HepG2 (cell line): ENCODE data around the gene DUSP7. TPM values are rescaled to one million over a fixed set of nuclear protein-coding genes. Genes with fewer than 3 reads are reported as not detected.
A peak's percentile ranks its signal among the peaks of the same experiment; 100 is the strongest.

Experiments
- ATAC-seq: fragments of 200-7000 bp; cut with Tn5 transposase; 3 replicates; pipeline ENCODE4 v1.9.1; 2020; ENCODE audit warnings: mild to moderate bottlenecking, moderate library complexity
- BruUV-seq: library from RNA; stranded (reverse); fragments of 400-500 nt; replicated peaks from 2 replicates; lab custom pipeline; 2021; lab: Mats Ljungman, UMichigan
- CTCF ChIA-PET: fragments of 300-600 bp; formaldehyde crosslinking; extraction: SDS; loops from one replicate; lab custom pipeline; 2021; ENCODE audit warnings: low total read pairs, inconsistent platforms, low intra/inter-chr PET ratio; lab: Yijun Ruan, JAX
- POLR2A ChIA-PET: fragments of 350-600 bp; sonication (Branson Sonifier 250); formaldehyde crosslinking; loops from one replicate; lab custom pipeline; 2020; ENCODE audit warnings: antibody characterized with exemption, inconsistent platforms; lab: Yijun Ruan, JAX
- DNase-seq: peaks from one replicate; pipeline ENCODE4 v3.0.0-alpha.2; 2015; ENCODE audit warnings: low spot score
- FAIRE-seq: peaks from 3 replicates; lab custom pipeline; 2011; peaks lifted over from hg19 to GRCh38; lab: Jason Lieb, UNC
- H2AFZ ChIP-seq: one replicate; pipeline ENCODE4 v1.6.1; 2011; ENCODE audit warnings: low read length, inconsistent platforms
- H3K27ac ChIP-seq: fragments of 300-600 bp; 3 replicates; pipeline ENCODE4 v1.8.0; 2011; ENCODE audit warnings: mixed run types, mild to moderate bottlenecking, mixed read lengths, low read length, inconsistent platforms; ENCODE audit not compliant: insufficient read depth; ENCODE audit errors: extremely low read length
- H3K27me3 ChIP-seq, 2 experiments: fragments of 200-600 bp in 1 of 2; 2 replicates in 1 of 2; 3 replicates in 1 of 2; pipeline versions ENCODE4 v1.6.0 to v1.8.0; 2011; ENCODE audit warnings: low read length in 2 of 2, mild to moderate bottlenecking in 2 of 2, moderate library complexity in 2 of 2, inconsistent platforms in 1 of 2; ENCODE audit not compliant: insufficient read depth in 2 of 2, control insufficient read depth in 1 of 2
- H3K36me3 ChIP-seq, 2 experiments: fragments of 200-600 bp in 1 of 2; replicated peaks in 1 of 2; 2 replicates in 1 of 2; 3 replicates in 1 of 2; pipeline versions ENCODE4 v1.5.1 to v1.8.0; 2011; ENCODE audit warnings: low read length in 2 of 2, inconsistent platforms in 1 of 2; ENCODE audit not compliant: insufficient read depth in 2 of 2, control insufficient read depth in 1 of 2
- H3K4me1 ChIP-seq: 2 replicates; pipeline ENCODE4 v1.5.1; 2012; ENCODE audit warnings: low read length, inconsistent platforms; ENCODE audit not compliant: insufficient read depth
- H3K4me2 ChIP-seq: 2 replicates; pipeline ENCODE4 v1.6.0; 2011; ENCODE audit warnings: low read depth, low read length, inconsistent platforms
- H3K4me3 ChIP-seq, 3 experiments: fragments of 200-600 bp in 1 of 3; sonication (generic), shearing (Covaris generic) in 1 of 3; replicated peaks in 1 of 3; 2 replicates each; pipeline ENCODE4 v1.5.1; 2011 to 2016; ENCODE audit warnings: low read length in 3 of 3, inconsistent platforms in 2 of 3, low read depth in 2 of 3, mild to moderate bottlenecking in 2 of 3, control low read depth in 1 of 3, mixed read lengths in 1 of 3; ENCODE audit not compliant: insufficient read depth in 1 of 3
- H3K79me2 ChIP-seq: one replicate; pipeline ENCODE4 v1.6.1; 2011; ENCODE audit warnings: low read length, inconsistent platforms; ENCODE audit not compliant: insufficient read depth
- H3K9ac ChIP-seq: 2 replicates; pipeline ENCODE4 v1.6.0; 2011; ENCODE audit warnings: mild to moderate bottlenecking, low read depth, low read length, inconsistent platforms; ENCODE audit not compliant: insufficient read depth
- H3K9me3 ChIP-seq: 2 replicates; pipeline ENCODE4 v1.5.1; 2012; ENCODE audit warnings: mild to moderate bottlenecking, low read length
- H4K20me1 ChIP-seq: 2 replicates; pipeline ENCODE4 v1.6.0; 2011; ENCODE audit warnings: inconsistent platforms, mild to moderate bottlenecking, low read length, moderate library complexity; ENCODE audit not compliant: insufficient read depth
- CCAR2 ChIP-seq: fragments of 200-400 bp; formaldehyde crosslinking; optimal IDR thresholded peaks from 2 replicates; pipeline ENCODE3; 2018; ENCODE audit warnings: low read depth, mild to moderate bottlenecking, low read length, moderate library complexity
- ELF1 ChIP-seq: sonication (generic); formaldehyde crosslinking; IDR thresholded peaks from 2 replicates; pipeline ENCODE4 v1.4.0; 2020; ENCODE audit warnings: missing genetic modification reagents
- KDM5B ChIP-seq: sonication (generic); formaldehyde crosslinking; IDR thresholded peaks from 2 replicates; pipeline ENCODE4 v1.4.0; 2020; ENCODE audit warnings: missing genetic modification reagents, mild to moderate bottlenecking, borderline replicate concordance
- SMAD1 ChIP-seq: sonication (generic); formaldehyde crosslinking; IDR thresholded peaks from 2 replicates; pipeline ENCODE4 v1.4.0; 2020; ENCODE audit warnings: missing genetic modification reagents, low read depth, mild to moderate bottlenecking, borderline replicate concordance
- SMAD3 ChIP-seq: sonication (generic); formaldehyde crosslinking; IDR thresholded peaks from 2 replicates; pipeline ENCODE4 v1.4.0; 2020; ENCODE audit warnings: missing genetic modification reagents
- ZNF30 ChIP-seq: sonication (generic); formaldehyde crosslinking; IDR thresholded peaks from 2 replicates; pipeline ENCODE4 v1.5.0; 2020; ENCODE audit warnings: mild to moderate bottlenecking, missing genetic modification reagents
- ZNF546 ChIP-seq: sonication (generic); formaldehyde crosslinking; conservative IDR thresholded peaks from 2 replicates; pipeline ENCODE4 v1.8.1; 2023; ENCODE audit warnings: mild to moderate bottlenecking, missing genetic modification reagents
- ZNF788 ChIP-seq: sonication (generic); formaldehyde crosslinking; IDR thresholded peaks from 2 replicates; pipeline ENCODE4 v1.5.0; 2020; ENCODE audit warnings: mild to moderate bottlenecking, missing genetic modification reagents, borderline replicate concordance
- WGBS: methylation state at CpG from one replicate; pipeline ENCODE4 v1.1.6; 2017; ENCODE audit warnings: low lambda C conversion rate; 5-methylcytosine and 5-hydroxymethylcytosine counted together
- in situ Hi-C: cut with HindIII; loops from 2 replicates; pipeline ENCODE4 v1.10.0; 2017; ENCODE audit warnings: low pct_unique_long_range_greater_than_20kb; ENCODE audit not compliant: extremely low pct_ligation_motif_present
- intact Hi-C: fragments of 100-400 bp; cut with micrococcal nuclease; formaldehyde crosslinking; loops from one replicate; pipeline ENCODE4 v1.10.0; 2022; ENCODE audit not compliant: unreplicated experiment
- polyA plus RNA-seq, 8 experiments: library from polyadenylated mRNA; depleted of rRNA in 3 of 8; stranded (reverse) in 7 of 8; unstranded in 1 of 8; fragments of >200 nt; fragmentation: Illumina TruSeq in 4 of 8; extraction: Trizol in 4 of 8; gene quantifications; 2 replicates each; pipeline versions ENCODE4 v1.2.1 to v1.2.3, GENCODE V29; 2011 to 2016; ENCODE audit warnings: low read depth in 4 of 8, missing spikeins in 1 of 8, mixed read lengths in 1 of 8; ENCODE audit not compliant: insufficient read depth in 1 of 8
- total RNA-seq, 5 experiments: library from RNA; depleted of rRNA; stranded (reverse); fragments of >200 nt; fragmentation: Illumina TruSeq; extraction: Trizol; gene quantifications; 2 replicates each; pipeline ENCODE4 v1.2.3, GENCODE V29; 2016; ENCODE audit warnings: low read depth in 1 of 5
- TF ChIP-seq, protein P1 (sequence below): sonication (generic); formaldehyde crosslinking; IDR thresholded peaks from 2 replicates; pipeline ENCODE4 v1.8.0; 2022; ENCODE audit warnings: missing genetic modification reagents, mild to moderate bottlenecking, borderline replicate concordance
- TF ChIP-seq, protein P2 (sequence below): sonication (generic); formaldehyde crosslinking; conservative IDR thresholded peaks from 2 replicates; pipeline ENCODE4 v1.8.1; 2023; ENCODE audit warnings: missing genetic modification reagents
- TF ChIP-seq, protein P3 (sequence below): sonication (generic); formaldehyde crosslinking; IDR thresholded peaks from 2 replicates; pipeline ENCODE4 v1.4.0; 2020; ENCODE audit warnings: missing genetic modification reagents
- TF ChIP-seq, protein P4 (sequence below): sonication (generic); formaldehyde crosslinking; IDR thresholded peaks from 2 replicates; pipeline ENCODE4 v1.8.0; 2022; ENCODE audit warnings: missing genetic modification reagents, low read depth, mild to moderate bottlenecking, borderline replicate concordance

DUSP7 gene
- total and polyA plus RNA-seq, 2 of the 13 experiments (the other 11 are each of a cell fraction or from before 2014, with no cell fraction given) = 6.6 to 8.8 TPM

DNA sequence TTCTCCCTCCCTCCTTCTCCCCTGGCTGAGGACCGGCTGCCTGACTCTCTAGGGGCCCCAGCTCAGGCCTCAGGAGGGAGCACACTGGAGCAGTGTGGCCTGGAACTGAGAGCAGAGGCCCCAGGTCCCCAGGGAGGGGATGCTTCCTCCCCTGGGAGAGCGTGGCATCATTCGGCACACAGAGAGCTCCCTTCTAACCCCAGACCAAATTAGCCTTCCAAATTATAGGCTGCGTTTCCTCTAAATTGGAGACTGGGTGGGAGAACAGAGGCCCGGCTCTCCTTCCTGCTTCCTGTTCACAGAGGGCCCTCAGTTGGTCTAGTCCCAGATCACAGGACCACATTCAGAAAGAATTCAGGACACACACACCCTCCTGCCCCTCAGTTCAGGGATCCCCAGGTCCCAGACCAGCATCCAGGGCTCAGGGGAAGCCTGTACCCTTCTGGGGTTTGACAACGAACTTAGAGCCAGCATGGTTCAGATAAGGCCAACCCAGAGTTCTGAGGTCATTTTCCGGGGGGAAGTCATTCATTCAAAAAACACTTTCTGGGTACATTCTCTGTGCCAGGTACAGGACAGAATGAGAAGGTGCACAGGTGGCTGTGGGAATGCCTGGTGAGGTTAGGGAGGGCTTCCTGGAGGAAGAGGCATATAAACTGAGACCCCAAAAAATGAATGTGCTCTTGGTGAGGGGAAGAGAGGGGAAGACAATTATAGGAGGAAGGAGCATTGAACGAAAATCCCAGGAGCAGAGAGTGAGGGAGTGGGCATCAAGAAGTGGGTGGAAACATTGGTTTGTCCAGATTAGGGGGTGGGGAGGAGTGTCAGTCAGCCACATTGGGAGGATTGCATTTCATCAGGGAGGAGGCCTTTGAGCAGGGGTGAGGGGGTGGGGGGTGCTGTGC is 32.3 kb downstream of the DUSP7 start:
- BruUV-seq = no TSS peak
- CTCF ChIA-PET = no interaction called here
- FAIRE-seq = no peak

More for the DNA sequence above, 32.3 kb downstream of the DUSP7 start:
- Histone ChIP-seq H3K4me1 (peaks cover 52% of the 10 kb centered on the region), H3K79me2 (no peaks in the 10 kb centered on the region), H2AFZ (no peak overlapping the region), H4K20me1 (no peaks in the 10 kb centered on the region), H3K36me3 (no peaks in the 10 kb centered on the region)
- intact Hi-C loops = no loop called here
- peak; percentile 16; the same call in 1 of the 3 replicates for ATAC-seq
- TF ChIP-seq KDM5B (CRISPR knock-in tag) = no peak
- TF ChIP-seq CCAR2 = no peak
- TF ChIP-seq, protein P1, sequence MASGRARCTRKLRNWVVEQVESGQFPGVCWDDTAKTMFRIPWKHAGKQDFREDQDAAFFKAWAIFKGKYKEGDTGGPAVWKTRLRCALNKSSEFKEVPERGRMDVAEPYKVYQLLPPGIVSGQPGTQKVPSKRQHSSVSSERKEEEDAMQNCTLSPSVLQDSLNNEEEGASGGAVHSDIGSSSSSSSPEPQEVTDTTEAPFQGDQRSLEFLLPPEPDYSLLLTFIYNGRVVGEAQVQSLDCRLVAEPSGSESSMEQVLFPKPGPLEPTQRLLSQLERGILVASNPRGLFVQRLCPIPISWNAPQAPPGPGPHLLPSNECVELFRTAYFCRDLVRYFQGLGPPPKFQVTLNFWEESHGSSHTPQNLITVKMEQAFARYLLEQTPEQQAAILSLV = no peak
- TF ChIP-seq, protein P2, sequence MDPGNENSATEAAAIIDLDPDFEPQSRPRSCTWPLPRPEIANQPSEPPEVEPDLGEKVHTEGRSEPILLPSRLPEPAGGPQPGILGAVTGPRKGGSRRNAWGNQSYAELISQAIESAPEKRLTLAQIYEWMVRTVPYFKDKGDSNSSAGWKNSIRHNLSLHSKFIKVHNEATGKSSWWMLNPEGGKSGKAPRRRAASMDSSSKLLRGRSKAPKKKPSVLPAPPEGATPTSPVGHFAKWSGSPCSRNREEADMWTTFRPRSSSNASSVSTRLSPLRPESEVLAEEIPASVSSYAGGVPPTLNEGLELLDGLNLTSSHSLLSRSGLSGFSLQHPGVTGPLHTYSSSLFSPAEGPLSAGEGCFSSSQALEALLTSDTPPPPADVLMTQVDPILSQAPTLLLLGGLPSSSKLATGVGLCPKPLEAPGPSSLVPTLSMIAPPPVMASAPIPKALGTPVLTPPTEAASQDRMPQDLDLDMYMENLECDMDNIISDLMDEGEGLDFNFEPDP (CRISPR knock-in tag) = no peak
- no peak for TF ChIP-seq SMAD1 (CRISPR knock-in tag)
- TF ChIP-seq, protein P3, sequence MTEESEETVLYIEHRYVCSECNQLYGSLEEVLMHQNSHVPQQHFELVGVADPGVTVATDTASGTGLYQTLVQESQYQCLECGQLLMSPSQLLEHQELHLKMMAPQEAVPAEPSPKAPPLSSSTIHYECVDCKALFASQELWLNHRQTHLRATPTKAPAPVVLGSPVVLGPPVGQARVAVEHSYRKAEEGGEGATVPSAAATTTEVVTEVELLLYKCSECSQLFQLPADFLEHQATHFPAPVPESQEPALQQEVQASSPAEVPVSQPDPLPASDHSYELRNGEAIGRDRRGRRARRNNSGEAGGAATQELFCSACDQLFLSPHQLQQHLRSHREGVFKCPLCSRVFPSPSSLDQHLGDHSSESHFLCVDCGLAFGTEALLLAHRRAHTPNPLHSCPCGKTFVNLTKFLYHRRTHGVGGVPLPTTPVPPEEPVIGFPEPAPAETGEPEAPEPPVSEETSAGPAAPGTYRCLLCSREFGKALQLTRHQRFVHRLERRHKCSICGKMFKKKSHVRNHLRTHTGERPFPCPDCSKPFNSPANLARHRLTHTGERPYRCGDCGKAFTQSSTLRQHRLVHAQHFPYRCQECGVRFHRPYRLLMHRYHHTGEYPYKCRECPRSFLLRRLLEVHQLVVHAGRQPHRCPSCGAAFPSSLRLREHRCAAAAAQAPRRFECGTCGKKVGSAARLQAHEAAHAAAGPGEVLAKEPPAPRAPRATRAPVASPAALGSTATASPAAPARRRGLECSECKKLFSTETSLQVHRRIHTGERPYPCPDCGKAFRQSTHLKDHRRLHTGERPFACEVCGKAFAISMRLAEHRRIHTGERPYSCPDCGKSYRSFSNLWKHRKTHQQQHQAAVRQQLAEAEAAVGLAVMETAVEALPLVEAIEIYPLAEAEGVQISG (CRISPR knock-in tag) = no peak
- no peak for TF ChIP-seq ZNF546
- TF ChIP-seq ELF1 = no peak
- TF ChIP-seq, protein P4, sequence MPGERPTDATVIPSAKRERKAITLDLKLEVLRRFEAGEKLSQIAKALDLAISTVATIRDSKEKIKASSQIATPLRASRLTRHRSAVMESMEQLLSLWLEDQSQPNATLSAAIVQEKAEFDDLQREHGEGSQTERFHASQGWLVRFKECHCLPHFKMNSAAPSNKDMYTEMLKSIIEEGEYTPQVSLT = no peak
- no peak for TF ChIP-seq SMAD3 (CRISPR knock-in tag)
- no peak for TF ChIP-seq ZNF788
- no peak for TF ChIP-seq ZNF30
- TF ChIP-seq, all 625 proteins: peak for 0
- POLR2A ChIA-PET = no interaction called here
- in situ Hi-C loops = no loop called here
- no peak overlapping the region for H3K4me3 ChIP-seq
- no peak overlapping the region for H3K9ac ChIP-seq
- no peak for DNase-seq
- no peak overlapping the region for H3K27ac ChIP-seq
- no peaks in the 10 kb centered on the region for H3K9me3 ChIP-seq
- WGBS = 0% methylated on average over 3 of the region's 8 CpGs
- H3K4me2 ChIP-seq = 0 out of 2 replicates have a peak overlapping the region, but pooled peaks have one; percentile 14
- peaks cover 1 to 50% of the 10 kb centered on the region in 2 experiments; a peak in 4 of 5 replicates for H3K27me3 ChIP-seq
